ENCODE measurements around the gene CUBN. TPM values are rescaled to one million over a fixed set of nuclear protein-coding genes. Genes with fewer than 3 reads are reported as not detected.

CUBN gene
- total RNA-seq, 1 experiment from 2014 or later: 0.46 TPM

DNA sequence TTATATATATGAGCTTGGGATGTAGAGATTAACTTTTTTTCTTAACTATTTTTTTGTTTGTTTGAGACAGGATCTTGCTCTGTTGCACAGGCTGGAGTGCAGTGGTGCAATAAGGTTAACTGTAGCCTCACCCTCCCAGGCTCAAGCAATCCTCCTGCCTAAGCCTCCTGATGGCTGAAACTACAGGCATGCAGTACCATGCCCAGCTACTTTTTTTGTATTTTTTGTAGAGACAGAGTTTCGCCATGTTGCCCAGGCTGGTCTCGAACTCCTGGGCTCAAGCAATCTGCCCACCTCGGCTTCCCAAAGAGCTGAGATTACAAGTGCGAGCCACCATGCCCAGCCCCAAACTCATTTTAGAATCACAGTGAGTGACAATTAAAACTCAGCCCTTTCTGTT is 105.2 kb downstream of the CUBN start (continued):
- TF ChIP-seq, protein P1, sequence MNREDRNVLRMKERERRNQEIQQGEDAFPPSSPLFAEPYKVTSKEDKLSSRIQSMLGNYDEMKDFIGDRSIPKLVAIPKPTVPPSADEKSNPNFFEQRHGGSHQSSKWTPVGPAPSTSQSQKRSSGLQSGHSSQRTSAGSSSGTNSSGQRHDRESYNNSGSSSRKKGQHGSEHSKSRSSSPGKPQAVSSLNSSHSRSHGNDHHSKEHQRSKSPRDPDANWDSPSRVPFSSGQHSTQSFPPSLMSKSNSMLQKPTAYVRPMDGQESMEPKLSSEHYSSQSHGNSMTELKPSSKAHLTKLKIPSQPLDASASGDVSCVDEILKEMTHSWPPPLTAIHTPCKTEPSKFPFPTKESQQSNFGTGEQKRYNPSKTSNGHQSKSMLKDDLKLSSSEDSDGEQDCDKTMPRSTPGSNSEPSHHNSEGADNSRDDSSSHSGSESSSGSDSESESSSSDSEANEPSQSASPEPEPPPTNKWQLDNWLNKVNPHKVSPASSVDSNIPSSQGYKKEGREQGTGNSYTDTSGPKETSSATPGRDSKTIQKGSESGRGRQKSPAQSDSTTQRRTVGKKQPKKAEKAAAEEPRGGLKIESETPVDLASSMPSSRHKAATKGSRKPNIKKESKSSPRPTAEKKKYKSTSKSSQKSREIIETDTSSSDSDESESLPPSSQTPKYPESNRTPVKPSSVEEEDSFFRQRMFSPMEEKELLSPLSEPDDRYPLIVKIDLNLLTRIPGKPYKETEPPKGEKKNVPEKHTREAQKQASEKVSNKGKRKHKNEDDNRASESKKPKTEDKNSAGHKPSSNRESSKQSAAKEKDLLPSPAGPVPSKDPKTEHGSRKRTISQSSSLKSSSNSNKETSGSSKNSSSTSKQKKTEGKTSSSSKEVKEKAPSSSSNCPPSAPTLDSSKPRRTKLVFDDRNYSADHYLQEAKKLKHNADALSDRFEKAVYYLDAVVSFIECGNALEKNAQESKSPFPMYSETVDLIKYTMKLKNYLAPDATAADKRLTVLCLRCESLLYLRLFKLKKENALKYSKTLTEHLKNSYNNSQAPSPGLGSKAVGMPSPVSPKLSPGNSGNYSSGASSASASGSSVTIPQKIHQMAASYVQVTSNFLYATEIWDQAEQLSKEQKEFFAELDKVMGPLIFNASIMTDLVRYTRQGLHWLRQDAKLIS (CRISPR knock-in tag; IDR thresholded peaks at IDR 0.05; ENCODE audit: borderline replicate concordance): no peak
- no peak for TF ChIP-seq NFATC4 (CRISPR knock-in tag; IDR thresholded peaks at IDR 0.05)
- TF ChIP-seq, protein P2, sequence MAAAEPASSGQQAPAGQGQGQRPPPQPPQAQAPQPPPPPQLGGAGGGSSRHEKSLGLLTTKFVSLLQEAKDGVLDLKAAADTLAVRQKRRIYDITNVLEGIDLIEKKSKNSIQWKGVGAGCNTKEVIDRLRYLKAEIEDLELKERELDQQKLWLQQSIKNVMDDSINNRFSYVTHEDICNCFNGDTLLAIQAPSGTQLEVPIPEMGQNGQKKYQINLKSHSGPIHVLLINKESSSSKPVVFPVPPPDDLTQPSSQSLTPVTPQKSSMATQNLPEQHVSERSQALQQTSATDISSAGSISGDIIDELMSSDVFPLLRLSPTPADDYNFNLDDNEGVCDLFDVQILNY (CRISPR knock-in tag; IDR thresholded peaks at IDR 0.05): no peak
- TF ChIP-seq, protein P3, sequence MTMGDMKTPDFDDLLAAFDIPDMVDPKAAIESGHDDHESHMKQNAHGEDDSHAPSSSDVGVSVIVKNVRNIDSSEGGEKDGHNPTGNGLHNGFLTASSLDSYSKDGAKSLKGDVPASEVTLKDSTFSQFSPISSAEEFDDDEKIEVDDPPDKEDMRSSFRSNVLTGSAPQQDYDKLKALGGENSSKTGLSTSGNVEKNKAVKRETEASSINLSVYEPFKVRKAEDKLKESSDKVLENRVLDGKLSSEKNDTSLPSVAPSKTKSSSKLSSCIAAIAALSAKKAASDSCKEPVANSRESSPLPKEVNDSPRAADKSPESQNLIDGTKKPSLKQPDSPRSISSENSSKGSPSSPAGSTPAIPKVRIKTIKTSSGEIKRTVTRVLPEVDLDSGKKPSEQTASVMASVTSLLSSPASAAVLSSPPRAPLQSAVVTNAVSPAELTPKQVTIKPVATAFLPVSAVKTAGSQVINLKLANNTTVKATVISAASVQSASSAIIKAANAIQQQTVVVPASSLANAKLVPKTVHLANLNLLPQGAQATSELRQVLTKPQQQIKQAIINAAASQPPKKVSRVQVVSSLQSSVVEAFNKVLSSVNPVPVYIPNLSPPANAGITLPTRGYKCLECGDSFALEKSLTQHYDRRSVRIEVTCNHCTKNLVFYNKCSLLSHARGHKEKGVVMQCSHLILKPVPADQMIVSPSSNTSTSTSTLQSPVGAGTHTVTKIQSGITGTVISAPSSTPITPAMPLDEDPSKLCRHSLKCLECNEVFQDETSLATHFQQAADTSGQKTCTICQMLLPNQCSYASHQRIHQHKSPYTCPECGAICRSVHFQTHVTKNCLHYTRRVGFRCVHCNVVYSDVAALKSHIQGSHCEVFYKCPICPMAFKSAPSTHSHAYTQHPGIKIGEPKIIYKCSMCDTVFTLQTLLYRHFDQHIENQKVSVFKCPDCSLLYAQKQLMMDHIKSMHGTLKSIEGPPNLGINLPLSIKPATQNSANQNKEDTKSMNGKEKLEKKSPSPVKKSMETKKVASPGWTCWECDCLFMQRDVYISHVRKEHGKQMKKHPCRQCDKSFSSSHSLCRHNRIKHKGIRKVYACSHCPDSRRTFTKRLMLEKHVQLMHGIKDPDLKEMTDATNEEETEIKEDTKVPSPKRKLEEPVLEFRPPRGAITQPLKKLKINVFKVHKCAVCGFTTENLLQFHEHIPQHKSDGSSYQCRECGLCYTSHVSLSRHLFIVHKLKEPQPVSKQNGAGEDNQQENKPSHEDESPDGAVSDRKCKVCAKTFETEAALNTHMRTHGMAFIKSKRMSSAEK (CRISPR knock-in tag; IDR thresholded peaks at IDR 0.05; ENCODE audit: borderline replicate concordance): no peak

DNA sequence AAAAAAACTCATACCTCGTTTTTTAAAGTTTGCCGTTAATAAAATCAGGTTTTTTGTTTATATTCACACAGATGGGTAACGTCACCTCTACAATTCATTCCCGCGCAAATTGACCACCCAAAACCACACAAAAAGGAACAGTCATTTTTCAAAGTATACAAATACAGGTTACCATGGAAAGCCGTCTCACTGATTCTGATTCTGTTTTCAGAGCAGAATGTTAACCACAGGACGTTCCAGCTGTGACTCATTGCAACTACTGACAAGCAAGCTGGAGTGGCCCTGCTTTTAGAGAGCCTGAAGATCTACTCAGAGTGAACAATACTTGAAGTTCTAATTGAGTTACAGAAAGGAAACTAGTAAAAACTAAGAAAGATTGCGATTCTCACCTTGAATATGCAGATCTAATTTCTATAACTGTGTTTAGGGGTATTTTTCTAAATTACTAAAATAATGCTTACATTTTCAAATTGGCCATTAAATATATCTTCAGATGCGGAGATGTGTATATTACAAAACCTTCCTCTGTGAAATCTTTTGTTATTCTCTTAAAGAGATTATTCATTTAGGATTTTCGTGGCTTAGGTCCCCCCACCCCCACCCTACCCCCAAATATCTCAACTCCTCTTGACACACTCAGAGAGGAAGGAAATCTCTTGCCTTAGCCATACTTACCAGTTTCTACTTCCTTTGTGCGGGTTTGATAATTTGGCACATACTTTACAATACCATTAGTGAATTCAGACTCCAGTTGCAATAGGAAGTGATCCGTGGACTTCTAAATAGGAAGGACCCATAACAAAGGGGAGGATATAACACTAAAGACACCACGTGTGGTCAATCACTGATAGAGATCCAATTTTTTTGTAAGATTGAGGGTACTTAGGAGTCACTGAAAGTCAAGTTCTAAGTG is 106.0 kb downstream of the CUBN start:
- CTCF ChIA-PET: interaction anchor here (0.6 kb wide), 1 partner anchor 451 kb away, joined by 3 read pairs; no protein-coding TSS in a partner anchor
- DNase-seq (ENCODE audit: low spot score): no peak
- peaks cover 34% of the 10 kb centered on the region for H3K4me1 Mint-ChIP-seq
- TF ChIP-seq KAT7 (CRISPR knock-in tag; IDR thresholded peaks at IDR 0.05; ENCODE audit: borderline replicate concordance): no peak
- TF ChIP-seq, protein P4, sequence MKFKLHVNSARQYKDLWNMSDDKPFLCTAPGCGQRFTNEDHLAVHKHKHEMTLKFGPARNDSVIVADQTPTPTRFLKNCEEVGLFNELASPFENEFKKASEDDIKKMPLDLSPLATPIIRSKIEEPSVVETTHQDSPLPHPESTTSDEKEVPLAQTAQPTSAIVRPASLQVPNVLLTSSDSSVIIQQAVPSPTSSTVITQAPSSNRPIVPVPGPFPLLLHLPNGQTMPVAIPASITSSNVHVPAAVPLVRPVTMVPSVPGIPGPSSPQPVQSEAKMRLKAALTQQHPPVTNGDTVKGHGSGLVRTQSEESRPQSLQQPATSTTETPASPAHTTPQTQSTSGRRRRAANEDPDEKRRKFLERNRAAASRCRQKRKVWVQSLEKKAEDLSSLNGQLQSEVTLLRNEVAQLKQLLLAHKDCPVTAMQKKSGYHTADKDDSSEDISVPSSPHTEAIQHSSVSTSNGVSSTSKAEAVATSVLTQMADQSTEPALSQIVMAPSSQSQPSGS (CRISPR knock-in tag; IDR thresholded peaks at IDR 0.05; ENCODE audit: borderline replicate concordance, low read depth): no peak
- TF ChIP-seq NR1H2 (CRISPR knock-in tag; IDR thresholded peaks at IDR 0.05): no peak
- no peak for TF ChIP-seq HMGA2 (CRISPR knock-in tag; IDR thresholded peaks at IDR 0.05)
- TF ChIP-seq, protein P5, sequence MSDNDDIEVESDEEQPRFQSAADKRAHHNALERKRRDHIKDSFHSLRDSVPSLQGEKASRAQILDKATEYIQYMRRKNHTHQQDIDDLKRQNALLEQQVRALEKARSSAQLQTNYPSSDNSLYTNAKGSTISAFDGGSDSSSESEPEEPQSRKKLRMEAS (CRISPR knock-in tag; IDR thresholded peaks at IDR 0.05): no peak
- TF ChIP-seq, protein P6, sequence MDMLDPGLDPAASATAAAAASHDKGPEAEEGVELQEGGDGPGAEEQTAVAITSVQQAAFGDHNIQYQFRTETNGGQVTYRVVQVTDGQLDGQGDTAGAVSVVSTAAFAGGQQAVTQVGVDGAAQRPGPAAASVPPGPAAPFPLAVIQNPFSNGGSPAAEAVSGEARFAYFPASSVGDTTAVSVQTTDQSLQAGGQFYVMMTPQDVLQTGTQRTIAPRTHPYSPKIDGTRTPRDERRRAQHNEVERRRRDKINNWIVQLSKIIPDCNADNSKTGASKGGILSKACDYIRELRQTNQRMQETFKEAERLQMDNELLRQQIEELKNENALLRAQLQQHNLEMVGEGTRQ (CRISPR knock-in tag; IDR thresholded peaks at IDR 0.05): no peak
- TF ChIP-seq, protein P7, sequence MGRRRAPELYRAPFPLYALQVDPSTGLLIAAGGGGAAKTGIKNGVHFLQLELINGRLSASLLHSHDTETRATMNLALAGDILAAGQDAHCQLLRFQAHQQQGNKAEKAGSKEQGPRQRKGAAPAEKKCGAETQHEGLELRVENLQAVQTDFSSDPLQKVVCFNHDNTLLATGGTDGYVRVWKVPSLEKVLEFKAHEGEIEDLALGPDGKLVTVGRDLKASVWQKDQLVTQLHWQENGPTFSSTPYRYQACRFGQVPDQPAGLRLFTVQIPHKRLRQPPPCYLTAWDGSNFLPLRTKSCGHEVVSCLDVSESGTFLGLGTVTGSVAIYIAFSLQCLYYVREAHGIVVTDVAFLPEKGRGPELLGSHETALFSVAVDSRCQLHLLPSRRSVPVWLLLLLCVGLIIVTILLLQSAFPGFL (CRISPR knock-in tag; IDR thresholded peaks at IDR 0.05; ENCODE audit: borderline replicate concordance): no peak
- TF ChIP-seq MYBL2 (CRISPR knock-in tag; IDR thresholded peaks at IDR 0.05): no peak
- TF ChIP-seq FOXJ3 (CRISPR knock-in tag; IDR thresholded peaks at IDR 0.05; ENCODE audit: borderline replicate concordance): no peak
- no peak for TF ChIP-seq ETV6 (CRISPR knock-in tag; IDR thresholded peaks at IDR 0.05)
- TF ChIP-seq GRHL2 (CRISPR knock-in tag; IDR thresholded peaks at IDR 0.05; ENCODE audit: insufficient replicate concordance, severe bottlenecking): no peak
- TF ChIP-seq SOX15 (CRISPR knock-in tag; IDR thresholded peaks at IDR 0.05): no peak
- no peak for TF ChIP-seq TEAD1 (CRISPR knock-in tag; IDR thresholded peaks at IDR 0.05)
- TF ChIP-seq, protein P8, sequence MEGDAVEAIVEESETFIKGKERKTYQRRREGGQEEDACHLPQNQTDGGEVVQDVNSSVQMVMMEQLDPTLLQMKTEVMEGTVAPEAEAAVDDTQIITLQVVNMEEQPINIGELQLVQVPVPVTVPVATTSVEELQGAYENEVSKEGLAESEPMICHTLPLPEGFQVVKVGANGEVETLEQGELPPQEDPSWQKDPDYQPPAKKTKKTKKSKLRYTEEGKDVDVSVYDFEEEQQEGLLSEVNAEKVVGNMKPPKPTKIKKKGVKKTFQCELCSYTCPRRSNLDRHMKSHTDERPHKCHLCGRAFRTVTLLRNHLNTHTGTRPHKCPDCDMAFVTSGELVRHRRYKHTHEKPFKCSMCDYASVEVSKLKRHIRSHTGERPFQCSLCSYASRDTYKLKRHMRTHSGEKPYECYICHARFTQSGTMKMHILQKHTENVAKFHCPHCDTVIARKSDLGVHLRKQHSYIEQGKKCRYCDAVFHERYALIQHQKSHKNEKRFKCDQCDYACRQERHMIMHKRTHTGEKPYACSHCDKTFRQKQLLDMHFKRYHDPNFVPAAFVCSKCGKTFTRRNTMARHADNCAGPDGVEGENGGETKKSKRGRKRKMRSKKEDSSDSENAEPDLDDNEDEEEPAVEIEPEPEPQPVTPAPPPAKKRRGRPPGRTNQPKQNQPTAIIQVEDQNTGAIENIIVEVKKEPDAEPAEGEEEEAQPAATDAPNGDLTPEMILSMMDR (IDR thresholded peaks at IDR 0.05): no peak
- no peak for TF ChIP-seq ZNF263 (CRISPR knock-in tag; IDR thresholded peaks at IDR 0.05; ENCODE audit: low read depth)

More for the DNA sequence above, 106.0 kb downstream of the CUBN start:
- peaks cover 9% of the 10 kb centered on the region for H3K9me3 Mint-ChIP-seq
- ATAC-seq: peak; percentile 46
- H3K27me3 Mint-ChIP-seq (ENCODE audit: low read depth): 0 out of 2 replicates have a peak, but pooled peaks cover 5% of the 10 kb centered on the region
- peak overlapping the region; percentile 92 for H3K27ac Mint-ChIP-seq
- H3K4me3 Mint-ChIP-seq: no peak overlapping the region; the same call in 1 of the 2 replicates
- POLR2A ChIA-PET: interaction anchor here (1.2 kb wide), 1 partner anchor 73 kb away, joined by 3 read pairs; no protein-coding TSS in a partner anchor
- H3K36me3 Mint-ChIP-seq: peaks cover 6% of the 10 kb centered on the region

Data from WTC11 (cell line).